ENCODE results near the gene COL11A2. TPM values are rescaled to one million over a fixed set of nuclear protein-coding genes. Genes with fewer than 3 reads are reported as not detected.

The COL11A2 gene
- polyA plus RNA-seq, 3 donors, result 0.57 TPM; not detected in 2

- peak overlapping the region in 2 of 7 donors; percentile 26 to 73 for H3K27ac Mint-ChIP-seq
These were observed 21.9 kb downstream of the COL11A2 start for GRCh38 chr6:33170176-33171015.

GRCh38 chr6:33169291-33170175 lies 22.7 kb downstream of the COL11A2 start:
- intact Hi-C loops (cut with micrococcal nuclease), result loop anchor here in 1 of 2 donors (10.0 kb wide), 1 partner anchor 75 kb away; no protein-coding TSS in a partner anchor
- peak in 1 of 3 donors; percentile 22 for DNase-seq
- no peaks in the 10 kb centered on the region for H3K4me1 ChIP-seq (ENCODE audit: control insufficient read depth in 1 of 2, insufficient read depth in 2 of 2, low read length in 2 of 2)
- TF ChIP-seq, protein P1, sequence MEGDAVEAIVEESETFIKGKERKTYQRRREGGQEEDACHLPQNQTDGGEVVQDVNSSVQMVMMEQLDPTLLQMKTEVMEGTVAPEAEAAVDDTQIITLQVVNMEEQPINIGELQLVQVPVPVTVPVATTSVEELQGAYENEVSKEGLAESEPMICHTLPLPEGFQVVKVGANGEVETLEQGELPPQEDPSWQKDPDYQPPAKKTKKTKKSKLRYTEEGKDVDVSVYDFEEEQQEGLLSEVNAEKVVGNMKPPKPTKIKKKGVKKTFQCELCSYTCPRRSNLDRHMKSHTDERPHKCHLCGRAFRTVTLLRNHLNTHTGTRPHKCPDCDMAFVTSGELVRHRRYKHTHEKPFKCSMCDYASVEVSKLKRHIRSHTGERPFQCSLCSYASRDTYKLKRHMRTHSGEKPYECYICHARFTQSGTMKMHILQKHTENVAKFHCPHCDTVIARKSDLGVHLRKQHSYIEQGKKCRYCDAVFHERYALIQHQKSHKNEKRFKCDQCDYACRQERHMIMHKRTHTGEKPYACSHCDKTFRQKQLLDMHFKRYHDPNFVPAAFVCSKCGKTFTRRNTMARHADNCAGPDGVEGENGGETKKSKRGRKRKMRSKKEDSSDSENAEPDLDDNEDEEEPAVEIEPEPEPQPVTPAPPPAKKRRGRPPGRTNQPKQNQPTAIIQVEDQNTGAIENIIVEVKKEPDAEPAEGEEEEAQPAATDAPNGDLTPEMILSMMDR (IDR thresholded peaks at IDR 0.05), result no peak
- Mint-ChIP-seq H3K9me3 (no peaks in the 10 kb centered on the region), H3K4me1 (no peaks in the 10 kb centered on the region), H3K4me3 (no peak overlapping the region), H3K36me3 (no peaks in the 10 kb centered on the region), H3K27ac (no peak overlapping the region), H3K27me3 (ENCODE audit: low read depth in 3 of 3) (peaks cover 5 to 21% (median 9%) of the 10 kb centered on the region in 3 donors)
- no peaks in the 10 kb centered on the region for H3K36me3 ChIP-seq (replicated peaks in 1 of 2; ENCODE audit: control insufficient read depth in 1 of 2, insufficient read depth in 2 of 2, low read length in 2 of 2)
- H3K9ac ChIP-seq (ENCODE audit: insufficient read depth, low read length, poor library complexity, severe bottlenecking), result no peak overlapping the region
- H3K27ac ChIP-seq (ENCODE audit: low read depth in 1 of 2, low read length in 2 of 2), result no peak overlapping the region
- H3K4me3 ChIP-seq (replicated peaks in 1 of 3; ENCODE audit: low read depth in 2 of 3, low read length in 3 of 3), result no peak overlapping the region
- H3K9me3 ChIP-seq (replicated peaks in 1 of 2; ENCODE audit: control insufficient read depth in 1 of 2, insufficient read depth in 1 of 2, low read length in 2 of 2), result no peaks in the 10 kb centered on the region
- H3K79me2 ChIP-seq (ENCODE audit: insufficient read depth, low read length), result no peaks in the 10 kb centered on the region
- no peaks in the 10 kb centered on the region for H3K27me3 ChIP-seq (ENCODE audit: control insufficient read depth in 2 of 2, insufficient read depth in 2 of 2, low read length in 2 of 2)
- no peak overlapping the region for H2AFZ ChIP-seq (ENCODE audit: insufficient read depth, low read depth, low read length, poor library complexity, severe bottlenecking)
- 94% methylated on average over 7 of the region's 10 CpGs for WGBS (ENCODE audit: insufficient coverage)
- no peak overlapping the region for H3K4me2 ChIP-seq (replicated peaks; ENCODE audit: extremely low read depth, low read length, poor library complexity, severe bottlenecking)
- no peaks in the 10 kb centered on the region for H4K20me1 ChIP-seq (ENCODE audit: insufficient read depth, low read length)

More at GRCh38 chr6:33170176-33171015, 21.9 kb downstream of the COL11A2 start:
- no peaks in the 10 kb centered on the region for H3K9me3 ChIP-seq (replicated peaks in 1 of 2; ENCODE audit: control insufficient read depth in 1 of 2, insufficient read depth in 1 of 2, low read length in 2 of 2)
- intact Hi-C loops (cut with micrococcal nuclease), result no loop called here
- no peaks in the 10 kb centered on the region for H3K4me1 Mint-ChIP-seq
- H3K27ac ChIP-seq (ENCODE audit: low read depth in 1 of 2, low read length in 2 of 2), result no peak overlapping the region
- no peaks in the 10 kb centered on the region for H3K36me3 ChIP-seq (replicated peaks in 1 of 2; ENCODE audit: control insufficient read depth in 1 of 2, insufficient read depth in 2 of 2, low read length in 2 of 2)
- no peak overlapping the region for H3K9ac ChIP-seq (ENCODE audit: insufficient read depth, low read length, poor library complexity, severe bottlenecking)
- no peaks in the 10 kb centered on the region for H3K36me3 Mint-ChIP-seq
- H3K27me3 ChIP-seq (ENCODE audit: control insufficient read depth in 2 of 2, insufficient read depth in 2 of 2, low read length in 2 of 2), result no peaks in the 10 kb centered on the region
- TF ChIP-seq, protein P1 (IDR thresholded peaks at IDR 0.05), result no peak
- no peak for DNase-seq
- no peaks in the 10 kb centered on the region for H4K20me1 ChIP-seq (ENCODE audit: insufficient read depth, low read length)
- no peak overlapping the region for H3K4me3 ChIP-seq (replicated peaks in 1 of 3; ENCODE audit: low read depth in 2 of 3, low read length in 3 of 3)
- 83% methylated on average over 9 of the region's 9 CpGs for WGBS (ENCODE audit: insufficient coverage)
- no peak overlapping the region for H3K4me3 Mint-ChIP-seq
- no peaks in the 10 kb centered on the region for H3K79me2 ChIP-seq (ENCODE audit: insufficient read depth, low read length)
- no peak overlapping the region for H2AFZ ChIP-seq (ENCODE audit: insufficient read depth, low read depth, low read length, poor library complexity, severe bottlenecking)
- no peaks in the 10 kb centered on the region for H3K9me3 Mint-ChIP-seq
- H3K4me1 ChIP-seq (ENCODE audit: control insufficient read depth in 1 of 2, insufficient read depth in 2 of 2, low read length in 2 of 2), result no peaks in the 10 kb centered on the region
- no peak overlapping the region for H3K4me2 ChIP-seq (replicated peaks; ENCODE audit: extremely low read depth, low read length, poor library complexity, severe bottlenecking)
- peaks cover 6 to 20% (median 14%) of the 10 kb centered on the region in 3 donors for H3K27me3 Mint-ChIP-seq (ENCODE audit: low read depth in 3 of 3)
